Brain microvascular endothelial cell (primary cell): ENCODE data around the gene TRIM21.
"Not testable (repeated sequence)": the region's sequence is repeated elsewhere in the genome, so short reads cannot be mapped to it uniquely, and the experiment has no call there.

ENCODE experiments used
- DNase-seq: peaks from one replicate; pipeline ENCODE4 v3.0.0-alpha.2; 2020
- H3K27ac ChIP-seq: fragments of 250-450 bp; sonication (Bioruptor Pico); 2 replicates; pipeline ENCODE4 v1.5.1; 2020; ENCODE audit warnings: mild to moderate bottlenecking, moderate library complexity
- H3K27me3 ChIP-seq: fragments of 250-450 bp; sonication (Bioruptor Pico); replicated peaks from 2 replicates; pipeline ENCODE4 v1.5.1; 2020; ENCODE audit warnings: mild to moderate bottlenecking
- H3K36me3 ChIP-seq: fragments of 250-450 bp; sonication (Bioruptor Pico); replicated peaks from 2 replicates; pipeline ENCODE4 v1.5.1; 2020; ENCODE audit warnings: mild to moderate bottlenecking
- H3K4me3 ChIP-seq: 2 replicates; pipeline ENCODE4 v1.5.1; 2011; ENCODE audit warnings: low read depth, mild to moderate bottlenecking, control low read depth, low read length, moderate library complexity
- in situ Hi-C: cut with HindIII; loops from 2 replicates; pipeline ENCODE4 v1.10.0; 2017; ENCODE audit warnings: low sequenced_read_pairs, low pct_ligation_motif_present
- TF ChIP-seq, protein P1 (sequence below): IDR thresholded peaks from 2 replicates; pipeline ENCODE4 v1.5.1; 2011; ENCODE audit warnings: low read depth, mild to moderate bottlenecking, moderate library complexity, low read length, control low read depth, inconsistent platforms; ENCODE audit errors: missing control alignments

The TRIM21 gene

DNA sequence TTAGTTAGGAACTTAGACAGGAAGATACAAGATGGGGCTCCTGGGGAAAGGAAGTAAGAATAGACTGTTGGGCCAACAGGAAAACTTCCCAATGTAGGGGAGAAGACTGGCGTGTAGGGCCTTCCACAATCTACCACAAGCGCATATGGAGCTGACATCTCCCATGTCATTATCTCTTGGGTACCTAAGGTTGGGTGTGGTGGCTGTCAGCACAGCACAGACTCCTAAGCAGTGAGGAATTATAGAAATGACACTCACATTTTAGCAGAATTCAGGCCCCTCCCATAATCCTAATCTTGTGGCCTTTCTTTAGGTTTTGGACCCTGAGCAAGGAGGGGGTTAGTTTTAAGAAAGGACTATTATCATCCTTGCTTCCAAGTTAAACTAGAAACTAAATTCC is 11.6 kb downstream of the TRIM21 start:
- TF ChIP-seq, protein P1, sequence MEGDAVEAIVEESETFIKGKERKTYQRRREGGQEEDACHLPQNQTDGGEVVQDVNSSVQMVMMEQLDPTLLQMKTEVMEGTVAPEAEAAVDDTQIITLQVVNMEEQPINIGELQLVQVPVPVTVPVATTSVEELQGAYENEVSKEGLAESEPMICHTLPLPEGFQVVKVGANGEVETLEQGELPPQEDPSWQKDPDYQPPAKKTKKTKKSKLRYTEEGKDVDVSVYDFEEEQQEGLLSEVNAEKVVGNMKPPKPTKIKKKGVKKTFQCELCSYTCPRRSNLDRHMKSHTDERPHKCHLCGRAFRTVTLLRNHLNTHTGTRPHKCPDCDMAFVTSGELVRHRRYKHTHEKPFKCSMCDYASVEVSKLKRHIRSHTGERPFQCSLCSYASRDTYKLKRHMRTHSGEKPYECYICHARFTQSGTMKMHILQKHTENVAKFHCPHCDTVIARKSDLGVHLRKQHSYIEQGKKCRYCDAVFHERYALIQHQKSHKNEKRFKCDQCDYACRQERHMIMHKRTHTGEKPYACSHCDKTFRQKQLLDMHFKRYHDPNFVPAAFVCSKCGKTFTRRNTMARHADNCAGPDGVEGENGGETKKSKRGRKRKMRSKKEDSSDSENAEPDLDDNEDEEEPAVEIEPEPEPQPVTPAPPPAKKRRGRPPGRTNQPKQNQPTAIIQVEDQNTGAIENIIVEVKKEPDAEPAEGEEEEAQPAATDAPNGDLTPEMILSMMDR, result no peak
- in situ Hi-C loops, result no loop called here
- Histone ChIP-seq H3K27ac (no peak overlapping the region), H3K36me3 (peaks cover 13% of the 10 kb centered on the region), H3K4me3 (no peak overlapping the region), H3K27me3 (no peaks in the 10 kb centered on the region)
- no peak for DNase-seq

DNA sequence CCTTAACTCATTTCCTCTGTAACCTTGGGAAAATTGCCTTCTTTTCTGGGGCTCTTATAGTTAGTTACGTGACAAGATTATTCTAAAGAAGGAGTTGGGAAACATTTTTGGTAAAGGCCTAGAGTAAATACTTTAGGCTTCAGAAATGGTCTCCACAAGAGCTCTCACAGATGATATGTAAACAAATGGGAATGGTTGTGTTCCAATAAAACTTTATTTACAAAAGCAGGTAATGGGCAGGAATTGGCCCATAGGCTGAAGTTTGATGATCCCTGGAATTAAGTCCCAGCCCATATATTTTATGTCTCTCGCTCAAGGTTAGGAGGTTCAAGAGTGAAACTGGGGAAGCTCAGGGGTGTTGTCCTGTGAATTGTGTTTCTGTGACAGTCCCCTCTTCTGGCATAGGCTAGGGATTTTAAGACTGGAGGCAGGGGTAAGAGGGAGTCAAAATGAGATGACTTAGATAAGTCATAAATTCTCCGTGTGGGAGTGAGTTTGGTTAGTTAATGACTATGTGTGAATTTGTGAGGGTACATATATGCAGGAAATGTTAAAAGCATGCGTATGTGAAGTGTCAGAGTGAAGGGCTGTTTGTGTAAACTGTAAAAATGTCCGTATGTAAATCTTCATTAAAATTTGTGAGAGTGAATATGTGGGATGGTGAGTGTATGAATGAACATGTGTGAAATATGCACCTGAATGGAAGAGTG is 17.9 kb downstream of the TRIM21 start:
- no peak for DNase-seq
- Histone ChIP-seq H3K27ac (no peak overlapping the region), H3K36me3 (no peaks in the 10 kb centered on the region), H3K4me3 (no peak overlapping the region), H3K27me3 (no peaks in the 10 kb centered on the region)
- in situ Hi-C loops, result no loop called here
- TF ChIP-seq, protein P1, result no peak

DNA sequence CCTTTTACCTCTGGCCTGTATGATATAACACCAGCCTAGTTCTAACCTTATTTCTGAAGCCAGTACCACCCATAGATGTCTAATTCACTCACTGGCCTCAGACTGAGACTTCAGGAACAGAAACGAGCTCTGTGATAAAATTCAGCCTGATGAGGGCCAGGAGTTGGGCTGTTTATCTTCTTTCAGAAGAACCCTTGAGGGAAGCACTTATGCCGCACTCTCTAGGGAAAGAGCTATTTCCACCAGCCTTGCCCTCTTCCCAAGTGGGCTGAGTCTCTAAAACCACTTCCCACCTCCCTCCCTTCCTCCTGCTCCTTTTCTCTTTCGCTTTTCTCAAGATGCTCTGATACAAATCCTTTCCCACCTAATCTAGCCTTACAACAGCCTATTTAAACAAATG is 23.3 kb downstream of the TRIM21 start:
- TF ChIP-seq, protein P1, result no peak
- DNase-seq, result no peak
- no peak overlapping the region for H3K27ac ChIP-seq
- no peaks in the 10 kb centered on the region for H3K36me3 ChIP-seq
- no peaks in the 10 kb centered on the region for H3K27me3 ChIP-seq
- in situ Hi-C loops, result no loop called here
- H3K4me3 ChIP-seq, result no peak overlapping the region

DNA sequence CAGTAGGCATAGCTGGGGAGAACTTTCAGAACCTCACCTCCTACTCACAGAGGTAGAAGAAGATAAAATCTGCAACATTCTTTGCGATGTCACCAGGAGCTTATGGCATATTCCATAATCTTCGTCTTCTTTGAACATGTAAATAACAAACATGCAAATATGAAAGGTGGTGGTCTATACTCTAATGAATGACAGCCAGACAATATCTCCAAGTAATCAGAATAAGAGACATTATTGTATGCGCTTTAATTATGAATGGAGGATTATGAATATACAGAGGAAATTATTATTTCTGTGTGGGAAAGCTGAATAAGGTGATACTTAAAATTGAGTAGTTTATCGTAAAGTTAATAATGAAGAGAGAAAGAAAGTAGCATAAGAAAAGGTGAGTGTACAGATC is 25.2 kb downstream of the TRIM21 start, which contains the start of gene OR52B4:
OR52B4 (minus strand) TSS at position 101 of the 400 bp plus-strand sequence; CDS start at position 10, 91 bp downstream.
- Histone ChIP-seq H3K36me3 (no peaks in the 10 kb centered on the region), H3K27me3 (no peaks in the 10 kb centered on the region), H3K27ac (no peak within 1 kb of the TSS), H3K4me3 (no peak within 1 kb of the TSS)
- DNase-seq, result no peak
- in situ Hi-C loops, result no loop called here
- TF ChIP-seq, protein P1, result no peak

DNA sequence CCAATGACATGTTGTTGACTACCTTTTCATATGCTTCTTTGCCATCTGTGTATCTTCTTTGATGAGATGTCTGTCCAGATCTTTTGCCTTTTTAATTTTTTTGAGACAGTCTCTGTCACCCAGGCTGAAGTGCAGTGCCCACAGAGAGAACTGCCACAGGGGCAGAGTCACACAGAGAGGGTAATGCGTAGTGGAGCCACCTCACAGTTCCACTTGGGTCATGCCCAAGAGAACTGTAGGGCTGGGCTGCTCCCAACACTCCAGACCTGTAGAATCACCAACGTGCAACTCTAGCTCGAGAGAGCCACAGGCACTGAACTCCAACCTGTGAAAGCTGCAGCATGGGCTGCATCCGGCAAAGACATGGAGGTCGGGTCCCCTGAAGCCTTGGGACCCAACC is 45.4 kb downstream of the TRIM21 start:
- H3K27me3 ChIP-seq, DNase-seq, in situ Hi-C loops, H3K36me3 ChIP-seq, H3K27ac ChIP-seq, H3K4me3 ChIP-seq: not testable (repeated sequence)

DNA sequence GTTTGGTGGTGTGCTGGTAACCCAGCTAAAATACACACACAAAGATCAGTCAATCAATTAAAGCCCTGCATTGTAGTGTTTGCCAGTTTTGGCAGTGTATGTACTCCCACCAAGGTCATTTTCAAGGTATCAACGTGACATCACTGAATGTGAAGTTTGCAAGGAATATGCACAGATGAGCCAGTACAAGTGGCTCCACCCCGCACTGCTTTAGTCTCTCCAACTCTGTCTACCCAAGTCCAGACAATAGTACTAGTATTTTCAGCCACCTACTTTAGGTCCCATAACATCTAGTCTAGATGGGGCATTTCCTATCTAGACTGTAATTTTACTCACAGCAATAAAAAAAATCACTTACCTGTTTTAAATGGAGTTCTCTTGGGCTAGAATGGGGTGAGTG is 48.1 kb downstream of the TRIM21 start:
- in situ Hi-C loops, H3K36me3 ChIP-seq, DNase-seq, H3K4me3 ChIP-seq, H3K27me3 ChIP-seq, H3K27ac ChIP-seq: not testable (repeated sequence)
